HG03103 (cell line): ENCODE measurements around the gene CENPA.
"Not testable (repeated sequence)": the region's sequence is repeated elsewhere in the genome, so short reads cannot be mapped to it uniquely, and the experiment has no call there.

ENCODE experiments used
- ATAC-seq: cut with Tn5 transposase; IDR thresholded peaks from one replicate; pipeline ENCODE4 v1.9.1; 2021; ENCODE audit warnings: low read depth; ENCODE audit not compliant: unreplicated experiment

CENPA gene

DNA sequence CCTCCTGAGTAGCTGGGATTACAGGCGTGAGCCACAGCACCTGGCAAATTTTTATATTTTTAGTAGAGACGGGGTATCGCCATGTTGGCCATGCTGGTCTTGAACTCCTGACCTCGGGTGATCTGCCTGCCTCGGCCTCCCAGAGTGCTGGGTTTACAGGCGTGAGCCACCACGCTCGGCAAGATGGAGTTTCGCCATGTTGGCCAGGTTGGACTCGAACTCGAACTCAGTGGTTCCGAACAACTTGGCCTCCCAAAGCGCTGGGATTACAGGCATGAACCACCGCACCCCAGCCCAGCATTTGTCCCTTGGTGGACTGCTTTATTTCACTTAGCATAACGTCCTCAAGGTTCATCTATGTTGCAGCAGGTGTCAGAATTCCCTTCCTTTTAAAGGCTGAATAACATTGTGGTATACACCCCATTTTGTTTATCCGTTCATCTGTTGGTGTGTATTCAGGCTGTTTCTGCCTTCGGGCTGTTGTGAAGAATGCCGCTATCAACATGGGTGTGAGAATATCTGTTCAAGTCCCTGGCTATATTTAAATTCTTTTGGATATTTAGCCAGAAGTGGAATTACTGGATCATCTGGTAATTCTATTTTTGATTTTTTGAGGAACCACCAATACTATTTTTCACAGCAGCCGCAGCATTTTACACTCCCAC, 1.2 kb upstream of the CENPA start:
- no peak for ATAC-seq

DNA sequence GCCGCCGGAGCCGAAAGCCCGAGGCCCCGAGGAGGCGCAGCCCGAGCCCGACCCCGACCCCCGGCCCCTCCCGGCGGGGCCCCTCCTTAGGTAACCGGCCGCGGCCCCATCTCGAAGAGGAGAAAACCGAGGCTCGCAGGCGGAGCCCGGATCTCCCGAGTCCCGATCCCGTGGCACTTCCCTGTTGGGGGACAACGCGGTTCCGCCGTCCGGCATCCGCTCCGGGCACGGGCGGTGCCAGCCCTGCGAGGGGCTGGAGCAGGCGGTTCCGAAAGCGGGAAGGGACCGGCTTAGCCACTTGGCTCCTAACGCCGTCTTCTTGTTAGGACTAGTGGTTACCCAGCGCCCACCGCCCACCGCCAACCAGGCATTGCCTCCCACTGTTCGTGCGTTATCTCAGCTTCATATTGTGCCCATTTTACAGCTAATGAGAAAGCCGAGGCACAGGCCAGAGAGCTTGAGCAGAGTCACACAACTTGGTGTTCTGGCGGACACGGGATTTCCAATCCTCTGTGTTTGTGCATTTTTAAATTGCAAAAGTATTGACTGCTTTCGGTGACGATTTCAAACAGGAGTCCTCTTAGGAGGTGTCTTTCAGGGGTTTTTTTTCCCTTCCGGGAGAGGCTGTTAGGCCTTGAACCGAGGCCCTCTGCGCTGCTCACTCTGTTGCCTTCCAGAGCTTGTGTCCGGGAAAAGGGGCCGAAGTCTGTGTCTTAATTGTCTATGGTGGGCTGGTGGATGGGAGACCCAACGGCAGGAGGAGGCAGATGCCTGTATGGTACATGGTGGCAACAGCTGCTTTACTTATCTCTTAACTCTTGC, 562 bp downstream of the CENPA start:
- ATAC-seq = no peak

DNA sequence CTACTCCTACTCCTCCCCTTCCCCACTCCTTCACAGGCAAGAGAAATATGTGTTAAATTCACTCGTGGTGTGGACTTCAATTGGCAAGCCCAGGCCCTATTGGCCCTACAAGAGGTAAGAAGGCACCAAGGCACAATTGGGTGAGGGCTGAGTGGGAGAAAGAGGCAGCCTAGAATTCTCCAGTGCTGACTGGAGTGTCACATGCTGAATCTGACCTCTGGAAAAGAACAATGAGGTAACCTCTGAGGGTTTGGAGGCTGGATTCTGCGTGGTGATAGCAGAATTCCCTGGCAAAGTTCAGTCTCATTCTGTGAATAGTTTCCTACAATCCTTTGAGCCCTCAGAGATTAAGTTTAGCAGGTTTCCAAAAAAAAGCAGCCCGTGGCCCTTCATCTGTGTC, 6.9 kb downstream of the CENPA start:
- no peak for ATAC-seq

DNA sequence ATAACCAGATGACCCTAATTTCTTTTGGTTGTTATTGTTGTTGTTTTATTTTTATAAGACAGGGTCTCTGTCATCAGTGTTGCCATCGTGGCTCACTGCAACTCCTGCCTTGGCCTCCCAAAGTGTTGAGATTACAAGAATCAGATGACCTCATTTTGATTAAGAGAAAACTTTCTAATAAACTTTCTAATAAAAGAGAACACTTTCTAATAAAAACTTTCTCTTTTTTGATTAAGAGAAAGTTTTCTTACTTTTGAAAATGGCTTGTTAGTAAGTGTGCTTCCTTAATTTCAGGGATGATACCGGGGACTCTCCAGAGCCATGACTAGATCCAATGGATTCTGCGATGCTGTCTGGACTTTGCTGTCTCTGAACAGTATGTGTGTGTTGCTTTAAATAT, 7.7 kb downstream of the CENPA start:
- no peak for ATAC-seq

DNA sequence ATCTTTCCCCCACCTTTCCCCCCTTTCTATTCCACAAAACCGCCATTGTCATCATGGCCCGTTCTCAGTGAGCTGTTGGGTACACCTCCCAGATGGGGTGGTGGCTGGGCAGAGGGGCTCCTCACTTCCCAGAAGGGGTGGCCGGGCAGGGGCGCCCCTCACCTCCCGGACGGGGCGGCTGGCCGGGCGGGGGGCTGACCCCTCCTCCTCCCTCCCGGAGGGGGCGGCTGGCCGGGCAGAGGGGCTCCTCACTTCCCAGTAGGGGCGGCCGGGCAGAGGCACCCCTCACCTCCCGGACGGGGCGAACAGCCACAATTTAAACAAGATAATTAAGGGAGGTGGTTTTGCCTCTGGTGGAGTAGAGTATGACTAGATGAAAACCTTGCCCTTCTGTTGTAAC, 9.3 kb downstream of the CENPA start:
- not testable (repeated sequence) for ATAC-seq

DNA sequence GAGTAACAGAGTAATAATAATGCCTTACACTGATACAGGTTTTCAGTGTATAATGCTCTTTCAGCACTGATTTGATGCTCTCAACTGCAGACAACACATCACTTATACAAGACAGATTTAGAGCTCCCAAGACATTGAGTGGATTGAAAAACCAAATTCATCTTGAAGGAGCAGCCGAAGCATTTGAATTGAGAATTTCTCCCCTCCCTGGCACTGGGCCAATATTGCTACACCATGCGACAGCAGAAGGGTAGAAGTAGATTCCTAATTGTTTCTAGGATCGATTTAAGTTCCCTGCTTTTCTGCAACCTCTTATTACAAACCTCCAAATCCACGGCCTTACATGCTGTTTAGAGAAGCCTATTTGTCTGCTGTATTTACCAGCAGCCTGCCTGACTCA, 15.5 kb downstream of the CENPA start:
- no peak for ATAC-seq

DNA sequence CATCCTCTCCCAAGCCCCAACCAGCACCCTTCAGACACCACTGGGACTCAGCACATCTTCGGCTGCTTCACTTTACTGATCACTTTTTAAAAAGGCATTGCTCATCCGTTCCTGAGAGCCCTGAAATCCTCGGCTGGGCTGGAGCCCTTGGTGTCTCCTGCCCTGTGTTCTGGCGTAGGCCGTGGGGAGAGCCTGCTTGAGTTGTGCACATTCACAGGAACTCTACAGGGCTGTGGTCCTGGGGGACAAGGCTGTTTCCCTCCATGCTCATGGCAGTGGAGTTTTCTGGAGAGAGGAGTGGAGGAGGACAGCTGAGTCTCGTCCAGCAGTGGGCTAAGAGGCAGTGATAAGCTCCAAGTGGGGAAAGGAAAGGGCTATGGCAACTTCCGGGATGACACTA, 15.9 kb downstream of the CENPA start:
- no peak for ATAC-seq

DNA sequence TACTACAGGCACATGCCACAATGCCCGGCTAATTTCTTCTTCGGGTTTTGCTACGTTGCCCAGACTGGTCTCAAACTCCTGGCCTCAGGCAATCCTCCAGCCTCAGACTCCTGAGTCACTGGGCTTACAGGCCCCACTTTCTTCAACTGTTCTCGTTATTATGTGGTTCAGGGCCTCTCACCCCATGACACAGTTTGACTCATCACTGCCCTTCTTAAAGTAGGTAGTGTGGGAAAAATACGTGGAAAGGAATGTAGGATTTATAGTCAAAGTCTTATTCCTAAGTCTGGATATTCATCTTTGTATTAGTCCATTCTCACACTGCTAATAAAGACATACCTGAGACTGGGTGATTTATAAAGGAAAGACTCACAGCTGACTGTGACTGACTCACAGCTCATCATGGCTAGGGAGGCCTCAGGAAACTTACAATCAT, 19.4 kb downstream of the CENPA start:
- no peak for ATAC-seq

DNA sequence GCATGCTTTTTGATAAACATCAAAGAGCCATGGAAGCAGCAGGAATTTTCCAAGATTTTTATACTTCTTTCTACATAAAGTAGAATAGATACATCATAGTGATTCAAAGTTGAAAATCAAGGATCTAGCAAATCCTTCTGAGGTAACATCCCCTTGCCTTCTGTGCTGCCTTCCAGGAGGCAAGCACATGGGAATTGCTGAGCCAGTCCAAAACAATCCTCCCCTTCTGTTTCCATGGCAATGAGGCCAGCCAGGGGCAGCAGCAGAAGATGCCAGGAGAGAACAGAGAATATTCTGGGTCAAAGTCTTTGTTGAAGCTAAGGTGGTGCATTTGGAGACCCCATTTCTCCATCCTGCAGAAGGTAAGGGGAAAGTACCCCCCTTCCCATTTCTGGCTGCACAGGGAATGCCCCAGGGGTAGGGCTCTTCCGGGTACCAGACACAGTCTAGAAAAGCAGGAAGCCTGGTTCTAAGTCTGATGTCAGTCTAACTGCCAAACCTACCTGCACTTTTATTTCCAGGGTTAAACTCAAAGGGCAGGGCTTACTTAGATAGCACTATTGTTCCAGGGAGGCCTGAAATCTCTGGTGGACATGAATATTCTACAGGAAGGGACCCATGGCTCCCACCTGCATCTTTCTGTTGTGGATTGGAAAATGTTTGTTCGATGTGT, 22.1 kb downstream of the CENPA start:
- ATAC-seq = no peak

DNA sequence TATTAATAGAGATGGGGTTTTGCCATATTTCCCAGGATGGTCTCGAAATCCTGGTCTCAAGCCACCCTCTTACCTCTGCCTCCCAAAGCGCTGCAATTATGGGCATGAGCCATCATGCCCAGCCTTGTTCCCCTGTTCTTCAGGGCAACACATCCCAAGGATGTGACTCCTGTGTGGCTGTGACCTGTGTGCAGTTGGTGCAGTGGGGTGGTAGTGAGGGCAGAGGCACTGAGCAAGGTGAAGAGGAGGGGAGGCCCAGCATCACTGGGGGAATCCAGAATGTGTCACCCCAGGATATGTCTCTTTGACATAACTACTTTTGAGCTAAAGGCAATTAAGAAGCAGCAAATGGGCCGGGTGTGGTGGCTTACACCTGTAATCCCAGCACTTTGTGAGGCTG, 23.4 kb downstream of the CENPA start:
- ATAC-seq = no peak

DNA sequence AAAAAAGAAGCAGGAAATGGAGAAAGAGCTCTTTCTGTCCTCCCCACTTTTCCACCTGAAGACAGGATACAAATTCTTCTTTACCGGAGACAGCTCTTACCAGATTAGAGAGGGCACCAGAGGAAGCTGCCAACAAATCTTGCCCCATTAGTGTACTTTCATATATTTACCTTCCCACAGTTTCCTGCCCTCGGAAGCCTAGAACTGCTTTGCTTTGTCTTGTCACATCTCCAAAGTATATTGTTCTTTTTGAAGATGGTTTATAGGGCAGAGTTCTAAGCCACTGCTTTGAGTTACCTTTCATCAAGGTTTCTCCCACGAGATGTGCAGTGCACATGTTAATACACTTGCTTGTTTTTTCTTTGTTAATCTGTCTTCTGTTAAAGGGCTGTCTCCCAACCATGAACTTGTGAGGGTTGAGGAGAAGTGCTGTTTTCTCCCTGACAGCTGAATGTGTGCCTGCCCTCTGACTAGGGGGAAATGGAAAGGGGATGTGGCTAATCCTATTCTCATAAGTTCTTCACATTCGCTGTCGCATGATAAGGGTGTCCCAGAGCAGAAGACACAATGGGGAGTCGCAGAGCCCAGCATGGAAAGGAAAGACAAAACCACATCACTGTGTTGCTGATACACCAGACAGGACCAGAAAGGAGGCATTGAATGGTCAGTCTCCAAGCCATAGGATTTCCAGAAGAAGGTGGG, 24.2 kb downstream of the CENPA start:
- no peak for ATAC-seq

DNA sequence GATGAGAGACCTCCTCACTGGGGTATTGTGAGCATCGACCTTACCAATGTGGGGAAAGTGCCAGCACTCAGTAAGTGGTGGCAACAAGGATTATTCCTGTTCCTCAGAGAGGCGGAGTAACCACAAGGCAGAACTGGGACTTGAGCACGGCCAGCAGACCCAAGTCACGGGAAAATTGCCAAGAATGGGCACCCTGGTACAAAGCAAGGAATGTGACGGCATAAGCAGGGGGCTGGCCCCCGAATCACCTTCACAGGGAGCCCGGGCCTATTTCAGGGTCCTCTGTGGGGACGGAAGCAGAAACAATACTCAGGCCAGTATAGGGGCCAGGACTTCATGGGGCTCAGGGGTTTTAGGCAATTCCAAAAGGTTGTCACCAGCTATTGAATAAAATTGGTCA, 25.4 kb downstream of the CENPA start:
- ATAC-seq = no peak

DNA sequence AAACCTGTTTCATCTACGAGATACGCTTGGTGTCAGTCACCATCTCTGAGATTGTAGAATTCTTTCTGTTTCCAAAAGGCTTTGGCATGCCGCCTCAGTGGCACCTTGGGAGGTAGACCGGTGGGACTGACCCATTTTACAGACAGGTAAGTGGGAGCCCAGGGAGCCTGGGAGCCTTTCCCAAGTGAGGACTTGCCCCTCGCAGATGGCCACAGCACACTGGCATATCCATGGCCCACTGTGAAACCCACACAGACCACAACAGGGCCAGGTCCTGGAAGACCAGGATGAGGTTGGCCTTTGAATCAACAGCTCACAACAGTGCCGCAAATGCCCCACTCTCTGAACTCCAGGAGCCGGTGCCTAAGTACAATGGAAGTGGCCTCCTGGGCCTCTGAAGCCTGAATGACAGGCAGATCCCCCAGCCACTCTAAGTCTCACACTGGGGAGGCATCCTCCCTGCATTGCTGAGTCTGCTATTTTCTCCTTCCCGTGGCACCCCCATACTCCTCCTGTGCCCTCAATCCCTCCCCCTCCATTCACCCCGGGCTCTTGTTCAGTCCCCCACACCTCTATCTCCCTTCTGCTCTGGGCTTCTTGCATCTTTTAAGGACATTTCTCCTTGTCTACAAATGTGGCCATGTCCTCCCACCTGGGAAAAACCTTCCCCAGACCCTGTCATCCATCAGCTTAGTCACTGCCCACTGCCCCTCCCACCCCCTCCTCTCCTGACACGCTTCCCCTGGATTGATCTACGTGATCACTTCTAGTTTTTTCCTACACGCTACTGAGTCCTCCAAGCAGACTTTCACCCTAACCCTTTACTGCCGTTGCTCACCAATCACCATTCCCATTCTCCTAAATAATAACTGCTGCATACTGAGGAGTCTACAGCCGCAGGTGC, 26.2 kb downstream of the CENPA start:
- ATAC-seq = no peak

DNA sequence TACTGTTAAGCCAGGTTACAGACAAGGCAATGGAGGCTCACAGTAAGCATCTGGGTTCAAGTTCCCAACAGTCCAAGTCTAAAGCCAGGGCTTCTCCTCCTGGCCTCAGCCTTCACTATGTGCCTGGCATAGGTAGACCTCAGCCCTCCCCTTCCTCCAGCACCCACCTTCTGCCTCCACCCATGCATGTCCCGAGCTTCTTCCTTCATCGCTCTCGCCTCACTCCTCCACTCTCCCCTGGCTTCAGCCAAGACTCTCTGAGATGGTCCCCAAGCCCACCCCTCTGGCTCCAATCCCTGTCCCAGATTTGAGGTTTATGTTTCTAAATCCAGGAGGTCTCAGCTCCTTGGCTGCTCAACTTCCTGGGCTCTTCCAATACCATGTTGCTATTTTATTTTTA, 26.9 kb downstream of the CENPA start:
- ATAC-seq = no peak

DNA sequence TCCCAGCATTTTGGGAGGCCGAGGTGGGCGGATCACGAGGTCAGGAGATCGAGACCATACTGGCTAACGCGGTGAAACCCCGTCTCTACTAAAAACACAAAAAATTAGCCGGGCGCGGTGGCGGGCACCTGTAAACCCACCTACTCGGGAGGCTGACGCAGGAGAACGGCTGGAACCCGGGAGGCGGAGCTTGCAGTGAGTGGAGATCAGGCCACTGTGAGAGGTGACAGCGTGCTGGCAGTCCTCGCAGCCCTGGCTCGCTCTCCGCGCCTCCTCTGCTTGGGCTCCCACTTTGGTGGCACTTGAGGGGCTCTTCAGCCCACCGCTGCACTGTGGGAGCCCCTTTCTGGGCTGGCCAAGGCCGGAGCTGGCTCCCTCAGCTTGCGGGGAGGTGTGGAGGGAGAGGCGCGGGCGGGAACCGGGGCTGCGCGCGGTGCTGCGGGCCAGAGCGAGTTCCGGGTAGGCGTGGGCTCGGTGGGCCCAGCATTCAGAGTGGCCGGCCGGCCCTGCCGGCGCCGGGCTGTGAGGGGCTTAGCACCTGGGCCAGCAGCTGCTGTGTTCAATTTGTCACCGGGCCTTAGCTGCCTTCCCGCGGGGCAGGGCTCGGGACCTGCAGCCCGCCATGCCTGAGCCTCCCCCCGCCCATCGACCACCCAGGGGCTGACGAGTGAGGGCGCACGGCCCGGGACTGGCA, 28.4 kb downstream of the CENPA start:
- not testable (repeated sequence) for ATAC-seq

DNA sequence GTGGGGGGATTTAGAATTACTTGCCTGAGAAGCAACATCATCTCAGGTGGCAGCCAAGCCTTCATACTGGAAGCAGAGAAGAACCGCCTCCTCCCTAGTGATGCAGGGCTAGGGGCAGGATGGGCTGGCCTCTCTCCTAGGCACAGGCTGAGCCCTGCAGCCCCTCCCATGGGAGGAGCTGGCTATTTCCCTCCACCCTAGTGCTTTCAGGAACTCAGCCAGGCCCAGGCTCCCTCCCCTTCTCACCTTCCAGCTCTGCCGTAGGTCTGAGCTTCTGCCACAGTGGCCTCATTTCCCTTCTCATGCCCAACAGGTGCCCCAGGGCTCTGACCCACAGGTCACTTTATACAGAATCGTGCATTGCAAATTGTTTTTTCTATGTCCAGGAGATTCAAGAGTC, 31.0 kb downstream of the CENPA start:
- ATAC-seq = no peak

DNA sequence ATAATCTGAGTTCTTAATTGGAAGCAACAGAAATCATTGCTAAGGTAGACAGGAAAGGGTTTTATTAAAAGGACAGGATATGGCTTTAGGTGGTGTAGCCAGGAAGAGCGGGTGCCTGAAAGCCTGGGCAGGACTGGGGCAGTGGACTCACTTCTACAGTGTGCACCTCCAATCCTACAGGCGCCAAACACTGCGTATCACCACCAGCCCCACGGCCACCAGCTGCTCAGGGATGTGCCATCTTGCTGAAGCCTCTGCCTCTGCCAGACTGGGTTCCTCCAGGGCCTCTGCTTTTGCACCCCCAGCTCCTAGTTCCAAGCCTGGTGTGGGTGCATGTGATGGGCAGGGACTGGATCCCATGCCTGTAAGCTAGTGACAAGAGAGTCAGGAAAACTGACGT, 32.4 kb downstream of the CENPA start:
- ATAC-seq = no peak

DNA sequence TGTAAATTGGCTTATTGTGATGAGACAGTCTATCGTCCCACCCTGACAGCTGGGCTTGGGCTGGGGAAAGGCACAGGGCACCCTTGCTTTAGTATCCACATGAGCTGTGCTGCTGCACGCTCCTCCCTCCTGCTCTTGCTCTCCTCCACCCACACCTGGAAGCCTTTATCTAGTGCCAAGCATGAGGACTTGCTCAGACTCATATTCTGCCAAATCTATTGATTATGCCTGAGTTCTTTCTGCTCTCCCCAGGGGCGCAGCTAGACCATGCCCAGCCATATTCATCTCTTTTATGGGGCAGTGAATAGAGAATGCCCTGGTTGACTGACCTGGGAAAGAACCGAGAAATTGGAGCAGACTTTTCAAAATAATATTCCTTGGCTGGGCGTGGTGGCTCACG, 33.1 kb downstream of the CENPA start:
- ATAC-seq = no peak

DNA sequence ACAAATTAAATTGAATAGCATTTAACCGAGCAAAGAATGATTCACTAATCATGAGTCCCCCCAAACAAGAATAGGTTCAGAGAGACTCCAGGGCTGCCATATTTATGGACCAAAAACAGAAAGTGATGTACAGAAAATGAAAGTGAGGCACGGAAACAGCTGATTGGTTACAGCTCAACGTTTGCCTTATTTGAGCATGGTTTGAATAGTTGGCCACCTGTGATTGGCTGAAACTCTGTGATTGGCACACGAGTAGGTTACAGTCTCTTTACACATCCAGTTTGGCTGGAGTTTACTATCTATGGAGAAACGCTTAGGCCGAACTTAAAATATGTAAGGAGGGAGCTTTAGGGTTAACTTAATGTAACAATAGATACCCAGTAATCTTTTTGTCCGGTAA, 35.1 kb downstream of the CENPA start:
- ATAC-seq = no peak

DNA sequence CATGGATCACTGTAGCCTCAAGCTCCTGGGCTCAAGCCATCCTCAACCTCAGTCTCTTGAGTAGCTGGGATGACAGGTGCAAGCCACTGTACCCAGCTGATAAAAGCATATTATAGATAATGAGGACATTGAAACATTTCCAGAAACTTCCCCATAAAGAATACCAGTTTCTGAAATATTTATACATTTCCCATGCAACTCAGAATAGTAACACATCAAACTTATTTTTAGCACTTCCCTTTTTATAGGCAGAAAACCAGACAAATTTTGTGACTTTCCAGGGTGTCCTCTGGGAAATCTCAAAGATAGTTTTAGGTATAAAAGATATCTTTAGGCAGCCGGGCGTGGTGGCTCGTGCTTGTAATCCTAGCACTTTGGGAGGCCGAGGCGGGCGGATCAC, 37.0 kb downstream of the CENPA start:
- ATAC-seq = no peak
